CD4-positive, alpha-beta T cell treated with Interferon alpha-2 for 1 hour (primary cell): ENCODE data around the gene ICAM4.
"Not testable (repeated sequence)": the region's sequence is repeated elsewhere in the genome, so short reads cannot be mapped to it uniquely, and the experiment has no call there.

Source experiments
- DNase-seq, 2 donors: peaks; one replicate each; pipeline ENCODE4 v3.0.0-alpha.2; 2020 to 2022

The ICAM4 gene

GRCh38 chr19:10286803-10287737, at the start of gene ICAM4:
TSS of gene ICAM4 (plus strand) at chr19:10286955. CDS start at chr19:10287013, 58 bp downstream.
- peak; percentile 46 to 55 for DNase-seq

GRCh38 chr19:10237702-10238101, 49.1 kb upstream of the ICAM4 start:
- DNase-seq: no peak

- peak in 1 of 2 donors; percentile 22 for DNase-seq
These were observed 48.5 kb upstream of the ICAM4 start for GRCh38 chr19:10238172-10238783.

- not testable (repeated sequence) for DNase-seq
These were observed 44.8 kb upstream of the ICAM4 start for GRCh38 chr19:10241826-10242449.

- DNase-seq: no peak
These were observed 43.1 kb upstream of the ICAM4 start for GRCh38 chr19:10243606-10244005.

GRCh38 chr19:10245189-10245939, 41.4 kb upstream of the ICAM4 start:
- DNase-seq: no peak

- DNase-seq: no peak
These were observed 40.2 kb upstream of the ICAM4 start for GRCh38 chr19:10246511-10246910.

GRCh38 chr19:10251792-10252694, 34.7 kb upstream of the ICAM4 start, which contains the start of gene MRPL4:
TSS of gene MRPL4 (plus strand) at chr19:10252214. CDS start at chr19:10252254, 40 bp downstream.
- DNase-seq: peak; percentile 97 to 98

- DNase-seq: no peak
These were observed 34.0 kb upstream of the ICAM4 start for GRCh38 chr19:10252707-10253106.

GRCh38 chr19:10254244-10254643, 32.5 kb upstream of the ICAM4 start:
- DNase-seq: no peak

GRCh38 chr19:10255358-10255757, 31.4 kb upstream of the ICAM4 start:
- DNase-seq: no peak

- DNase-seq: no peak
These were observed 30.2 kb upstream of the ICAM4 start for GRCh38 chr19:10256551-10256950.

- no peak for DNase-seq
These were observed 29.7 kb upstream of the ICAM4 start for GRCh38 chr19:10256970-10257615.

GRCh38 chr19:10258080-10258710, 28.6 kb upstream of the ICAM4 start:
- DNase-seq: no peak

GRCh38 chr19:10259162-10259905, 27.4 kb upstream of the ICAM4 start:
- DNase-seq: peak; percentile 90 to 92

- DNase-seq: no peak
These were observed 26.6 kb upstream of the ICAM4 start for GRCh38 chr19:10260141-10260584.

- DNase-seq: no peak
These were observed 24.0 kb upstream of the ICAM4 start for GRCh38 chr19:10262771-10263170.

- DNase-seq: no peak
These were observed 20.0 kb upstream of the ICAM4 start for GRCh38 chr19:10266706-10267105.

GRCh38 chr19:10268071-10268470, 18.7 kb upstream of the ICAM4 start:
- DNase-seq: no peak
